Activated CD8-positive, alpha-beta T cell treated with anti-CD3 and anti-CD28 coated beads, Interleukin-2, amount 10 ng/mL, durations not matched to agents 7 days and 5 days (primary cell): Measurements from ENCODE around the gene PCSK6. TPM values are rescaled to one million over a fixed set of nuclear protein-coding genes. Genes with fewer than 3 reads are reported as not detected.

Experiments
- ATAC-seq: fragments of 150-1000 bp; cut with Tn5 transposase; one replicate; pipeline ENCODE4 v1.10.0; 2021; ENCODE audit warnings: moderate library complexity
- CTCF ChIA-PET: fragments of 350-600 bp; sonication (Branson Sonifier 250); formaldehyde crosslinking; loops from one replicate; lab custom pipeline; 2021; ENCODE audit warnings: antibody characterized with exemption; lab: Charles Lee
- POLR2A ChIA-PET: fragments of 350-600 bp; sonication (Branson Sonifier 250); formaldehyde crosslinking; loops from one replicate; lab custom pipeline; 2021; ENCODE audit warnings: antibody characterized with exemption; lab: Charles Lee
- DNase-seq: peaks from one replicate; pipeline ENCODE4 v3.0.0-alpha.2; 2020
- H3K27ac Mint-ChIP-seq: one replicate; pipeline ENCODE4 v1.8.0; 2021; ENCODE audit warnings: mild to moderate bottlenecking, mixed read lengths
- H3K27me3 Mint-ChIP-seq: one replicate; pipeline ENCODE4 v1.8.0; 2021; ENCODE audit warnings: low read depth, mixed read lengths
- H3K36me3 Mint-ChIP-seq: one replicate; pipeline ENCODE4 v1.8.0; 2021; ENCODE audit warnings: low read depth, mixed read lengths
- H3K4me1 Mint-ChIP-seq: one replicate; pipeline ENCODE4 v1.8.0; 2021; ENCODE audit warnings: low read depth, mixed read lengths
- H3K4me3 Mint-ChIP-seq: one replicate; pipeline ENCODE4 v1.8.0; 2021; ENCODE audit warnings: mild to moderate bottlenecking, mixed read lengths
- H3K9me3 Mint-ChIP-seq: one replicate; pipeline ENCODE4 v1.8.0; 2022; ENCODE audit warnings: mixed read lengths; ENCODE audit not compliant: insufficient read depth
- total RNA-seq, 2 experiments: library from RNA; stranded (reverse); gene quantifications; one replicate each; pipeline ENCODE4 v1.2.3, GENCODE V29; 2021

PCSK6 gene
- total RNA-seq, 2 experiments from 2014 or later, result 0.68 to 0.76 TPM

DNA sequence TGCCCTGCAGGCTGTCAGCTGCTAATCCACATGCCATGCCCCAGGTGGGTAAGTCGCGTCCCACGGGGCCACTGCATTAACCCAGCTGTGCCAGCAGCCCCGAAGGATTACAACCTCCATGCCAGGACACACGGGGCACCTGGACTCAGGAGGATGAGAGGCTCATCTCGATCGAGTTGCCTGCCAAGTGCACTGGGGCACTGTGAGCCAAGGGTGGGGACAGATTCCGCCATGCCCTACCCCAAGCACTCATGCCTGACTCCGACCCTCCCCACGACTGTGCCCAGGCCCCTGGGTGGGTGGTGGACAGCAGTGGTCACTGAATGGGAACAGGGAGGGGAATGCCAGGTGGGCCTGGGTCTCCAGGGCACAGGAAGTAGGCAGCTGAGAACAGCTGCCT is 173.8 kb downstream of the PCSK6 start:
- Mint-ChIP-seq H3K4me3 (no peak overlapping the region), H3K27ac (no peak overlapping the region), H3K9me3 (no peaks in the 10 kb centered on the region), H3K27me3 (no peaks in the 10 kb centered on the region), H3K36me3 (no peaks in the 10 kb centered on the region), H3K4me1 (peaks cover 17% of the 10 kb centered on the region)
- DNase-seq (no peak), ATAC-seq (no peak)
- ChIA-PET POLR2A (no interaction called here), CTCF (interaction anchor here (0.7 to 2.5 kb wide), 2 partner anchors 9 to 53 kb away, joined by 3 to 6 read pairs; no protein-coding TSS in a partner anchor)

DNA sequence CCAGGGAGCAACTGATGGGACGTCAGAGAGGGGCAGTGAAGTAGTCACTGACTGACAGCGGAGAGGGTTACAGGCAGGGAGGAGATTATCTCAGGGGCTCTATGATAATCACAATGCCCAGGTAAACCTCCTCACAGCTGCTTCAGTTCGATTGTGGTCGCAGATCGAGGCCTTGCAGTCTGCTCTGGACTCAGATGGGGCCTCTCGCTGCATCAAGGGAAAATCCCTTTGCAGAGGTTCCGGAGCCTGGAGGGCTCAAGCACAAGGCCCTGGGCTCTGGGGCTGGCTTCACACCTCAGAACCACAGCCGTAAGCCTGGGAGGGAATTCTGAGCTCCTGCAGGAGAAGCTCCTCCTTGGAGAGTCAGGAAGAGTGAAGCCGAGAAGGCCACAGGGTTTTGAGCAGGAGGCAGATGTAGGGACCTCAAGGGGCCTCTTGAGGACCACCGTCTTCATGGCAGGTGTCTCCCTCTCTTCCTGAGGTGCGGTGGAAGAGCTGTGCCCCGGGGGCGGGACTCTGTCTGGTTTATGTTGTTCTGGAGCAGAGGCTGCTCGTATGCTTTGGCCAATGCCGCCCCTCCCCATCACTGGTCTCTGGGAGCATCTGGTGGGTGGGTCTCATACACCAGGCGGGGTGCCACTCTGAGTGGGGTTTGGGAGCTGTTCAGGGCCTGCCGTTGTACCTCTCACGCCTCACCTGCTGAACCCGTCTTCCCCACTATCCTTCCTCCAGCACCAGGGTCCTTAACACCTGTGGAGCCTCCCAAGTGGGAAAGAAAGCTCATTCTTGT is 175.0 kb downstream of the PCSK6 start:
- Mint-ChIP-seq H3K9me3 (no peaks in the 10 kb centered on the region), H3K4me3 (no peak overlapping the region), H3K27ac (no peak overlapping the region), H3K36me3 (no peaks in the 10 kb centered on the region), H3K4me1 (peaks cover 6% of the 10 kb centered on the region), H3K27me3 (no peaks in the 10 kb centered on the region)
- ChIA-PET CTCF (interaction anchor here (0.8 kb wide), 1 partner anchor 15 kb away, joined by 3 read pairs; no protein-coding TSS in a partner anchor), POLR2A (no interaction called here)
- DNase-seq, result no peak
- ATAC-seq, result no peak

DNA sequence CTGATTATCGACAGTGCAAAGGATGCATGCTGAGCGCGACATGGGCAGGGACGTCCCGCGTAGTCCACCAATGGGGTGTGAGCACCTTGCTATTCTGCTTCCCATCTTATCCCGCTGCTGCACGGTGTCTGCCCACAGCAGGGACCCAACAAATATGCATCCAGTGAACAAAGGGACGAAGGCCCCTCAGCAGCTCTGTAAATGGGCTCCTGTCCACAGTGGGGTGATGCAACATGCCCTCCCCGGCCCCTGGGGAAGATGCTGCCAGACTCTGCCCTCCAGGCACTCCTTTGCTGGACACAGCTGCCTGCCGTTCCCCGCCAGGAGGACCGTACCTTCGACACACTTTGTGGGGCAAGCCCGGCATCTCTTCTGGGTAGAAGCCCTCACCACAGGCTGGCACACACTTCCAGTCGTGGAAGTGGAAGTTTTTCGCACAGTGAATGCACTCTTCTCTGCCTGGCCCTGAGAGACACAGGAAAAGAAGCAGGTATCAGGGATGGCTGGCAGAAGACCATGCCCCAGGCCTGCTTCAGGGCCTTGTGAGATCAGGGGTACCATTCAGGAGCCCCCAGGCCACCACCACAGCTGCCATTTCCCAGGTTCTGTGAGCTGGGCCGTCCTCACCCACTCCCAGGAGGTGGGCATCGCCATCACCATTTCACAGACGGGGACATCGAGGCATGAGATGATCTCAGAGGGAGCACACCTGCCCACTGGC is 176.3 kb downstream of the PCSK6 start:
- POLR2A ChIA-PET, result interaction anchor here (1.1 kb wide), 1 partner anchor 15 kb away, joined by 4 read pairs; no protein-coding TSS in a partner anchor
- Mint-ChIP-seq H3K27me3 (no peaks in the 10 kb centered on the region), H3K4me3 (no peak overlapping the region), H3K9me3 (no peaks in the 10 kb centered on the region), H3K4me1 (peaks cover 3% of the 10 kb centered on the region), H3K36me3 (no peaks in the 10 kb centered on the region), H3K27ac (no peak overlapping the region)
- no peak for ATAC-seq
- CTCF ChIA-PET, result interaction anchor here (1.1 to 1.6 kb wide), 2 partner anchors 11 to 189 kb away, joined by 3 to 4 read pairs; no protein-coding TSS in a partner anchor
- DNase-seq, result no peak

DNA sequence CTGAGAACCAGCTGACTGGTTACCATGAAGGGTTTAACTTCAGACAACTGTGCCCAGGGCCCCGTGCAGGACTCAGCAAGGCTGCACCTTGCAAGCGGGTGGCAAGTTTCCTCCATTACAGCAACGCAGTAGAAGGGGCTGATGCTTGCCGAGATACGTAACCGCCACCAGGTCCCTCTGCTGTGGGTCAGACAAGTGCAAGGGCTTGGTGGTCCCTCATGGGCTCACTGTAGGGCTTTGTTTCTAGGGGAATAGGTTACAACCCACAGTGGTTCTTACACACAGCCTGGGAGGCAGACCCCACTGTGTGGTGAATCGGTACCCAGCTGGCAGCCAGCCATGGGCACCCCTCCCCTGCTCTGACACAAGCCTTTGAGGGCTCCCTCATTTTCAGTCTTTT is 179.0 kb downstream of the PCSK6 start:
- no peaks in the 10 kb centered on the region for H3K27me3 Mint-ChIP-seq
- H3K4me3 Mint-ChIP-seq, result no peak overlapping the region
- ATAC-seq (no peak), DNase-seq (no peak)
- POLR2A ChIA-PET, result no interaction called here
- no peak overlapping the region for H3K27ac Mint-ChIP-seq
- H3K4me1 Mint-ChIP-seq, result no peaks in the 10 kb centered on the region
- H3K9me3 Mint-ChIP-seq, result no peaks in the 10 kb centered on the region
- no peaks in the 10 kb centered on the region for H3K36me3 Mint-ChIP-seq
- CTCF ChIA-PET, result interaction anchor here (0.6 kb wide), 1 partner anchor 53 kb away, joined by 4 read pairs; no protein-coding TSS in a partner anchor

DNA sequence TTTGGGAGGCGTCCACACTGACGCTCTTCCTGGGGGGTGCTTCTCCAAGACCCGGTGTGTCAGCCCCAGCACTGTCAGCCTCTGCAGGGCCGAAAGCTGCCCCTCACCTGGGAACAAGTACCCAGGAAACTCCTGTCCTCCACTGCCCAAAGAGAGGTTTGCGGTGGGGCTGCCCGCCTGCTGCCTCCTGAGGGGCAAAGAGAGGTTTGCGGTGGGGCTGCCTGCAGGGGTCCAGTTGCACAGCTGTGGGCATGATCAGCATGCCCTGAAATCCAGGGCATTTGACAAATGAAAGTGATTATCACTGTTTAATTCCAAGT is 179.4 kb downstream of the PCSK6 start:
- POLR2A ChIA-PET, result no interaction called here
- Mint-ChIP-seq H3K27me3 (no peaks in the 10 kb centered on the region), H3K4me3 (no peak overlapping the region), H3K9me3 (no peaks in the 10 kb centered on the region), H3K4me1 (no peaks in the 10 kb centered on the region), H3K27ac (no peak overlapping the region), H3K36me3 (no peaks in the 10 kb centered on the region)
- CTCF ChIA-PET, result interaction anchor here (0.6 kb wide), 1 partner anchor 53 kb away, joined by 4 read pairs; no protein-coding TSS in a partner anchor
- no peak for ATAC-seq
- DNase-seq, result no peak

DNA sequence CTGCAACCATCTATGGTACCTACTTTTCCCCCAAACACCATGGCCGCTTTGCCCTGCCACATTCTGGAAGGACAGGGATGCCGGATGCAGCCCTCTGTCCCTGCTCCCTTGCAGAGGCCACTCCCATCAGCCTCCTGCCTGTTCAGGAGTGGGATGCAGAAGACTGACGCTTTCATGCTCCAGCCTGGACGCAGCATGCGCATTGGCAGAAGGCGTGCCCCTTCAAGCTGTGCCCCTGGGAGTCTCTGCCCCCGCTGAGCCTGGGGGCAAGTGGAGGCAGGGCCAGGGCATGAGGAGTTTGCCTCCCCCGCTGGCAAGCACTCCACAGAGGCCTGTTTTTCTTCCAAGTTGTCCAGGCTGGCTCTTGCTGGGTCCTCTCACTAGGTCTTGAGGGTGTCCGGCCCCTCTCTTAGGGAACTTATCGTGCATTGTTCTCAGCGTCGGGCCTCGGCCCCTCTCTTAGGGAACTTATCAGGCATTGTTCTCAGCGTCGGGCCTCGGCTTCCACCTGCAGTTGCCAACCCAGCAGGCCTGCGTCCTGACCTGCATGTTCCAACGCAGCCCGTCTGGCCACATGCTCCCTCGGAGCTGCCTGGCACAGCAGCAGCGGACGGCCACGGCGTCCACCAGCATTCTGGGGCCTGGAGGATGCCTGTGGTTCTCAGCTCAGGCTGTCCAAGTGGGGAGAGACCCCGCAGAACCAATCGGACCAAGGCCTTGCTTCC is 179.9 kb downstream of the PCSK6 start:
- POLR2A ChIA-PET, result no interaction called here

DNA sequence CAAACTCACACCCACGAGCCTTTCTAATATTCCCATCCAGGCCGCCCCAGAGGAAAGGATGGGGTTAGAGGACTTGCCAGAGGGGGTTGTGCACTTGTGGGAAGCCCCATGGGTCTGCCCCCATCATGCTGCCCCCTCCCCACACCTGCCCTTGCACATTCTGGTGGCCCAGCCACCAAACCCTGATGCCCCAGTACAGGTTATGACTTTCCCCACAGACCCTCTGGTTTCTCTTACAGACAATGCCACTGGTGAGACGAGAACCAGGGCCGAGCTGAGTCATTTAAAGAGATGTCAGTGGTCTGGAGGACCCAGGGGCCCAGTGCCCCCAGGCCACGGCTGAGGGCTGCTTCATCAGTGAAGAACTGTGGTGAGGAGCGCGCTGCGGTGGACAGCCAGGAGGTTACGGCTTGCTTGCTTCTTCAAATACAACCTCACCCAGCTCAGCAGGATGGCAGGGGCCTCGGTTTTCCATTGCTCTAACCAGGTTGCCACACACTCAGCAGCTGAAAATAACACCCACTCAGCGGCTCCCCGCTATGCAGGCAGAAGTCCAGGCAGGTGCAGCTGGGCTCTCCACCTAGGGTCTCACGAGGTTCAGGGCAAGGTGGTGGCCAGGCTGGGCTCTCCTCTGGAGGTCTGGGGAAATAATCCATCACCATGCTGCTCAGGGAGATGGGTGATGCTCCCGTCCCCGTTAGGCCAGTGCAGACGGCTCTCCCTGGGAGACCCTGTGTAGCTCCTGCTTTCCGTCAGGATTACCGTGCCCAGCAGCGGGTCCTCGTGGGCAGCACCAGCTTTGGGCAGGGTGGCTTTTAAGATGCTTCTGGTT is 180.7 kb downstream of the PCSK6 start:
- H3K4me3 Mint-ChIP-seq, result no peak overlapping the region
- no peak overlapping the region for H3K27ac Mint-ChIP-seq
- ChIA-PET CTCF (interaction anchor here (0.9 to 1.2 kb wide), 3 partner anchors 9 to 12 kb away, joined by 3 to 5 read pairs (median 5); no protein-coding TSS in a partner anchor), POLR2A (interaction anchor here (0.8 kb wide), 1 partner anchor 11 kb away, joined by 3 read pairs; no protein-coding TSS in a partner anchor)
- no peaks in the 10 kb centered on the region for H3K36me3 Mint-ChIP-seq
- H3K27me3 Mint-ChIP-seq, result no peaks in the 10 kb centered on the region
- H3K9me3 Mint-ChIP-seq, result no peaks in the 10 kb centered on the region
- H3K4me1 Mint-ChIP-seq, result no peaks in the 10 kb centered on the region
- ATAC-seq (no peak), DNase-seq (no peak)

More for the DNA sequence above, 179.9 kb downstream of the PCSK6 start:
- Mint-ChIP-seq H3K27ac (no peak overlapping the region), H3K36me3 (no peaks in the 10 kb centered on the region), H3K27me3 (no peaks in the 10 kb centered on the region), H3K9me3 (no peaks in the 10 kb centered on the region), H3K4me3 (no peak overlapping the region), H3K4me1 (no peaks in the 10 kb centered on the region)
- DNase-seq (no peak), ATAC-seq (no peak)
- CTCF ChIA-PET, result interaction anchor here (0.9 to 1.2 kb wide), 2 partner anchors 11 kb away, joined by 5 read pairs; no protein-coding TSS in a partner anchor

DNA sequence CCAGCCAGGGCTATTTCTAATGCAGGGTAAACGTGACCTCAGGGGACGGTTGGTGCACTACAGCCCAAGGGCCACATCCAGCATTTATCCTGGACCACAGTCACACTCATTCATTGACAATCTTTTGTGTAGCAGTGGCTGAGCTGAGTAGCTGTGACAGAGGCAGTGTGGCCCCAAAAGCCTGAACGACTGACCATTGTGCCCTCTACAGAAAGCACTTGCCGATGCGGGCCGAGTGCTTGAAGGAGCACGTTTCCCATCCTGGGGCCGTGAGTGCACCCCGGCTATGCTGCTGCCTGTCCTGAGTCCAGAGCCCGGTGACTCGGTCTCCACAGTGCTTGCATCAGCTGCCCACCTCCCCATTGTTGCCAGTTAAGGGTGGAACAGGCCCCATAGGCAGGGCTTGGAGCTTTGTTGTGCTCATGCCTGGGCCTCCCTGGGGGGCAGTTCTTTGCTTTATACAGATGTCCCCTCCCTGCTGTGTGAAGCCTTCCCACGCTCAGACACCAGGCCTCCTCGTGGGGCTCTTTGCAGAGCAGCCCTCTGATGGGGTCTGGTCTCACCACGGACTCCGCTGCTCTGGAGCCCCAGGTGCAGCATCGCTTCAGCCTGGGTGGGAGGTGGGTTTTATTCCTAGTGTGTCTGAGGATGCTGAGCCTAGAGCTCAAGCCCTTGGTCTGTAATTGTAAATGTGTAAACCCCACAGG is 181.5 kb downstream of the PCSK6 start:
- H3K36me3 Mint-ChIP-seq, result no peaks in the 10 kb centered on the region
- DNase-seq (no peak), ATAC-seq (no peak)
- H3K9me3 Mint-ChIP-seq, result no peaks in the 10 kb centered on the region
- no peaks in the 10 kb centered on the region for H3K27me3 Mint-ChIP-seq
- ChIA-PET POLR2A (interaction anchor here (0.8 kb wide), 1 partner anchor 12 kb away, joined by 3 read pairs; no protein-coding TSS in a partner anchor), CTCF (interaction anchor here (0.9 to 2.0 kb wide), 2 partner anchors 8 to 333 kb away, joined by 3 to 7 read pairs; no protein-coding TSS in a partner anchor)
- no peak overlapping the region for H3K4me3 Mint-ChIP-seq
- H3K27ac Mint-ChIP-seq, result no peak overlapping the region
- no peaks in the 10 kb centered on the region for H3K4me1 Mint-ChIP-seq

DNA sequence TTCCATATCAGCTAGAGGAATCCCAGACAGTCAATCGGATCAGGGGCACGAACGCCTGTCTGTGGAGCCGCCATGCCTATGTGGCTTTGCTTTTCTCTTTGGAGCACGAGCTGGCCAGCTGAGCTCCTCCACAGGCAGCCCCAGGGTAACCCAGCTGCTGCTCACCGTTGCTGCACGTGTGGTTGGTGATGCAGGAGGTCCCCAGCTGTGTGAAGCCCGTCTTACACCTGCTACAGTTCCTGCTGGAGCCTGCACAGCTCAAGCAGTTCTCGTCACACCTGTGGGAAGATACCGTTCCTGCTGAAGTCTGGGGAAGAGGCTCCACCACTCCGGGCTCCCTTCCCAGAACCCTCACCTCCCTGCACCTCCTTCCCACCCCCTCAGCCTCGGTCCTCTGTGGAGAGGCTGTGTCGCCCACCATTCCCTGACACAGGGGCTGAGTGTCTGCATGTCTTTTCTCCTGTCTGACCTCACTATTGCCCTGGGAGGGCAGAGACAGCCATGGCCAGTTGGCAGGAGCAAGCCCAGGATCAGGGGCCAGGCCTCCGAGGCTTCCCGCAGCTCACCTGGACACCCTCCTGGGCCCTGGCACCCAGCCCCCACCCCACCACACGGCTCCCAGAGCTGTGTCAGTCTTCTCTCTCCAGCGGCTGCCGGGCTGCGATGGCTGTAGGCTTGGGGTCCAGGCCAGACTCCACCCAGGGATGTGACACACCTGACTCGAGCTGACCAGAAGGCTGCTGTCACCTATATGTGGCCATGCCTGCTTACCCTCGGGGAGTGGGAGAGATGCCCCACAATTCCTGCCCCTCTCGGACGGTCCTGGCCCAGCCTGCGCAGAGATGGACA is 182.2 kb downstream of the PCSK6 start:
- Mint-ChIP-seq H3K4me3 (no peak overlapping the region), H3K36me3 (no peaks in the 10 kb centered on the region), H3K9me3 (no peaks in the 10 kb centered on the region), H3K27ac (no peak overlapping the region), H3K4me1 (no peaks in the 10 kb centered on the region), H3K27me3 (no peaks in the 10 kb centered on the region)
- DNase-seq (no peak), ATAC-seq (no peak)
- ChIA-PET POLR2A (interaction anchor here (0.8 to 1.3 kb wide), 2 partner anchors 12 to 13 kb away, joined by 3 read pairs; partner anchors contain the start of gene SNRPA1), CTCF (interaction anchor here (0.9 to 2.0 kb wide), 4 partner anchors 8 to 334 kb away, joined by 3 to 7 read pairs (median 4); no protein-coding TSS in a partner anchor)
